GM12891 (cell line): ENCODE measurements around the gene COL10A1.

Experiments
- DNase-seq: peaks from one replicate; pipeline ENCODE4 v3.0.0; 2011; ENCODE audit warnings: low spot score; ENCODE audit not compliant: insufficient read length
- FAIRE-seq: peaks from 2 replicates; lab custom pipeline; 2011; peaks lifted over from hg19 to GRCh38; lab: Jason Lieb, UNC
- PAX5 ChIP-seq: IDR thresholded peaks from 2 replicates; pipeline ENCODE4 v1.6.1; 2011; ENCODE audit warnings: low read length, moderate library complexity, mild to moderate bottlenecking; ENCODE audit not compliant: insufficient read depth, severe bottlenecking
- POLR2A ChIP-seq: IDR thresholded peaks from 2 replicates; pipeline ENCODE4 v1.6.1; 2011; ENCODE audit warnings: low read depth, low read length, control low read depth
- POLR2AphosphoS5 ChIP-seq: IDR thresholded peaks from 2 replicates; pipeline ENCODE4 v1.6.1; 2011; ENCODE audit warnings: low read depth, low read length, control low read depth
- POU2F2 ChIP-seq: IDR thresholded peaks from 2 replicates; pipeline ENCODE4 v1.6.1; 2011; ENCODE audit warnings: low read depth, mild to moderate bottlenecking, control low read depth, low read length, moderate library complexity
- SPI1 ChIP-seq: IDR thresholded peaks from 2 replicates; pipeline ENCODE4 v1.6.1; 2011; ENCODE audit warnings: low read depth, low read length, control low read depth
- TAF1 ChIP-seq: IDR thresholded peaks from 2 replicates; pipeline ENCODE4 v1.6.1; 2011; ENCODE audit warnings: low read depth, low read length, control low read depth

The COL10A1 gene

GRCh38 chr6:116094041-116094440 lies 31.9 kb downstream of the COL10A1 start:
- no peak for TF ChIP-seq POLR2A
- no peak for DNase-seq
- FAIRE-seq: no peak

GRCh38 chr6:116090251-116090650 lies 35.7 kb downstream of the COL10A1 start:
- peak; percentile 91 for FAIRE-seq
- peak; percentile 35; the same call in 1 of the 2 replicates for TF ChIP-seq POLR2A
- no peak for TF ChIP-seq POU2F2
- TF ChIP-seq POLR2AphosphoS5: no peak
- no peak for TF ChIP-seq PAX5
- no peak for DNase-seq

- FAIRE-seq (no peak), DNase-seq (no peak)
- TF ChIP-seq POLR2A (no peak), POLR2AphosphoS5 (no peak), PAX5 (no peak), POU2F2 (no peak), TAF1 (no peak), SPI1 (no peak)
Measured at GRCh38 chr6:116088946-116089345, 37.0 kb downstream of the COL10A1 start.

DNA sequence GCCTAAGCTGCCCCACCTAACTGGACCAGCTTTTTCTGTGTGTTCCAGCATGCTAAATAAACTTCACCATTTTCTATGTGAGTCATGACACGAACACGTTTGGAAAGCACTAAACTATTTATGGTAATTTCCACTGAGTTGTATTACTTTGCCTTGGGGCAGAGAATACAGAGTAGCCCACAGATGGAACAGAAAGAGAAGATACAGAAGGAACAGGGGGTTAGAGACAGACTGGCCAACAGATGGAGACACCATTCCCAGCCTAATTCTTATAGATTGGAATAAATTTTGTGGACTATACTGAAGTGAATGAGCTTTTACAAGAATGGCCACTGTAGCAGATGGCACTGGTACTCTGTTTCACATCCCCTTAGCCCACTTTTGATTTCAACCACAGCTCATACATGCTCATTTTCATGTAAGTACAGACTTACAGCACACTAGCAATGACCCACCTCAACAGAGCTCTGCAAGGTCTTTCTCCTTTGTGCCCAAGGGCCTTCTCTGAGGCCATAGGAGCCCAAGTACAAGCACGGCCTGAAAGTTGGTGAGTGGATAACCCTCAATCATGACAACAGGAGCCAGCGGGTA lies 38.4 kb downstream of the COL10A1 start:
- peak; percentile 94 for FAIRE-seq
- TF ChIP-seq TAF1 (no peak), PAX5 (no peak), SPI1 (peak; percentile 97), POLR2A (peak; percentile 68), POU2F2 (0 out of 2 replicates have a peak, but pooled peaks have one; percentile 52), POLR2AphosphoS5 (peak; percentile 61; the same call in 1 of the 2 replicates)
- DNase-seq: no peak

GRCh38 chr6:116084284-116084683 lies 41.6 kb downstream of the COL10A1 start:
- FAIRE-seq (peak; percentile 13), DNase-seq (no peak)
- TF ChIP-seq TAF1: no peak
- TF ChIP-seq POLR2A: no peak

DNA sequence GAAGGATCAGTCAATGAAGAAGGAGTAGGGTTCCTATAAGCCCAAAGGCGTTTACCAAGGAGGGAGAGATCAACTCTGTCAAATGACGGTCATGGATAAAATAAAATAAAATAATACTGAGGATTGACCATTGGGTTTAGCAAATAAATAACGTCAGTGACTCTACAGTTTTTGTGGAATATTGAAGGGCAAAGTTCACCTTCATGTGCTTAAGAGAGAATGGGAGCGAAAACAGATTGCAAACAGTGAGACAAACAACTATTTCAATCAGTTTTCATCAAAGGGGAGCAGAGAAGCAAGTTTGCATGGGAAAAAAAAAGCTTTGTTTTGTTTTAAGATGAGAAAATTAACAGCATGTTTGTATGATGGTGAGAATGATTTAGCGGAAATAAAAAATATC lies 42.9 kb downstream of the COL10A1 start:
- FAIRE-seq (no peak), DNase-seq (no peak)
- no peak for TF ChIP-seq TAF1
- no peak for TF ChIP-seq SPI1
- TF ChIP-seq POLR2A: no peak
- TF ChIP-seq POU2F2: no peak
- TF ChIP-seq PAX5: no peak
- no peak for TF ChIP-seq POLR2AphosphoS5

DNA sequence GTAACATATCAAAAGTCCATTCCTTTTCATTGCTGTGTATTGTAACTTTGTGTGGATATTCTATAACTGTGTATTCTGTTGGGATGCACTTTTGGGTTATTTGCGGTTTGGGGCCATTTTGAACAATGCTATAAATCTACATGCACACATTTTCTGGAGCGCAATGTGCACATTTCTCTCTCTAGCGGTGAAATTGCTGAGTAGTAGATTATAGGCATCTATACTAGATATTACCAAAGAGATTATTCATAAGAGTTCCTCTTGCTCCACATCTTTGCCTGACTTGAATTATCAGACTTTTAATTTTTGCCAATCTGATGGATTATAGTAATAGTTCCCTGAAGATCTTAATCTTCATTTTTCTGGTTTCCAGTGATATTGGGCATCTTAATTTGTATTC lies 47.0 kb downstream of the COL10A1 start:
- no peak for TF ChIP-seq POU2F2
- FAIRE-seq: no peak
- DNase-seq: no peak

- TF ChIP-seq POLR2AphosphoS5: no peak
- no peak for TF ChIP-seq POU2F2
- no peak for TF ChIP-seq PAX5
- TF ChIP-seq TAF1: no peak
- no peak for TF ChIP-seq POLR2A
- FAIRE-seq (no peak), DNase-seq (no peak)
Measured at GRCh38 chr6:116078522-116078921, 47.4 kb downstream of the COL10A1 start.

DNA sequence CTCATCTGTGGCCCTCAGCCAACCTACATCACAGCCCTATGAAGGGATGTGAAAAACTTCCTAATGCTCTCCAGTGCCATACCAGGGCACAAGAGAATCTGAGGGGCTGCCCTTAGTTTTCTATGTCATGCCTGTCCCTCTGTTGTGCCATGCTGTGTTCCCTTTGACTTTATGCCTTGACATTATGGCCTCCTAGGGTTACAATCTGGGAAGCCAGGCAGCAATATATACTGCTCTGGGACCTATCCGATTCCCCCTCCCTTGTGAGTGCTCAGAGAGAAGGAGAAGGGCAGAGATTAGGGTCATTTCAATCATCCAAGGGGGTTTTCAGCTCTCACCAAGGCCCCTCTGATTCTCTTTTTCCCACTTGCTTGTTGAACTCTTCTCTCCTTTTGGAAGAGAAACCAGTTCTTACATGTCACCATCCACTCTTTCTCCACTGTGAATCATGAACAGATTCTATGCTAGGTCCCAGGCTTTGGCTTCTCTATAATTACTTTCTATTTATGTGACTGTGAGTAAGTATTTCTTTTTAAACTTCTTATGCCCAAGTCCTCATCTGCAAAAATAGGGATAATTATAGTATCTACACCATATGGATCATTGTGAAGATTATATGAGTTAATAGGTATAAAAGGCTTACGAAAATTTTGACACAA lies 51.1 kb downstream of the COL10A1 start:
- DNase-seq: no peak
- FAIRE-seq: no peak
- TF ChIP-seq POU2F2 (no peak), POLR2A (no peak), TAF1 (no peak), SPI1 (no peak), POLR2AphosphoS5 (no peak), PAX5 (no peak)

DNA sequence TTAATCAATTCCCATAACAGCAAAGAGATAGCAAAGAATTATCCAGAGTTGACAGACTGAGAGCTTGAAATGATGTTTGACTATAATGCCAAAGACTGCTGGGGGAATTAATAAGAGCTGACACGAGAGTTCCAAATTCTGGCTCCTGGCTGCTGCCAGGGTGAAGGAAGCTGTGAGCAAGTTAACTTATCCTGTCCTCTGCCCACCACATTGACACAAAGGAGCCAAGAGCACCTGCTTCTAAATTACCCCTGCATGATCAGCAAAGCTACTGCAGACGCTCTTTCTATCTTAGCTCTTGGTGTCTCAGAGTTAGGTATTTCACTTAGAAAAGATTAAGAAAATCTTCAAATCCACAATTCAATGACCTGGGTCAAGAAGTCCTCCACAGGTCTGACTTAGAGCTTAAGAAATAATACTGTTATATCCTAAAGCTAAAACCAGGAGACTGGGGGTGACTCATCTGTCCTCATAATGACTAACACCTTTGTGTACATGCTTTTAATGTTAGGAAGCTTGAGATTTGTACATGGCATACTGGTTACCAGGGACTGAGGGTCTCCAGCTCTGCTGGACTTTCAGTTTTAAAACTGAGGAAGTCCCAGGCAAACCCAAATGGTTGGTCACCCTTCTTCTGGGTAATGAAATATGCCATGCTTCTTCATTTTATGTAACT lies 52.0 kb downstream of the COL10A1 start:
- no peak for FAIRE-seq
- TF ChIP-seq POLR2A: no peak
- TF ChIP-seq TAF1: no peak
- no peak for DNase-seq

DNA sequence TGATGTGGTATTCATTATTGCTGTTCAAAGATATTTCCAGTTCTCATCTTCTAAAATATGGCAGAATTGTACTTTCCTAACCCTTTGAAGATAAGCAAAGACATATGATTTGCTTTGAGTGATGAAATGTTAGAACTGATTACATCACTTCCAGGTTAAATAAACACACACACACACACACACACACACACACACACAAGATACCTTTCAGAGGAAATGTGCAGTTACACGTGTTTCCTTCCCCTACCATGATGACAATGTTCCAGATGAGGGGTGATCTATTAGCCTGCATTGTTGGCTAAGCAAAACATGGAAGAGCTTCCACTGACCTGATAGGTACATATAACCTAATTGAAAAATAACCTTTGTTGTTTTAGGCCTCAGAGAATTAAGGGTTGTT lies 53.6 kb downstream of the COL10A1 start:
- DNase-seq (no peak), FAIRE-seq (peak; percentile 59)
- TF ChIP-seq TAF1: no peak
- TF ChIP-seq PAX5: no peak
- TF ChIP-seq SPI1: no peak
- TF ChIP-seq POU2F2: no peak
- no peak for TF ChIP-seq POLR2AphosphoS5
- TF ChIP-seq POLR2A: no peak
